Measurements from ENCODE around the gene STON1.

- TF ChIP-seq, protein P1, sequence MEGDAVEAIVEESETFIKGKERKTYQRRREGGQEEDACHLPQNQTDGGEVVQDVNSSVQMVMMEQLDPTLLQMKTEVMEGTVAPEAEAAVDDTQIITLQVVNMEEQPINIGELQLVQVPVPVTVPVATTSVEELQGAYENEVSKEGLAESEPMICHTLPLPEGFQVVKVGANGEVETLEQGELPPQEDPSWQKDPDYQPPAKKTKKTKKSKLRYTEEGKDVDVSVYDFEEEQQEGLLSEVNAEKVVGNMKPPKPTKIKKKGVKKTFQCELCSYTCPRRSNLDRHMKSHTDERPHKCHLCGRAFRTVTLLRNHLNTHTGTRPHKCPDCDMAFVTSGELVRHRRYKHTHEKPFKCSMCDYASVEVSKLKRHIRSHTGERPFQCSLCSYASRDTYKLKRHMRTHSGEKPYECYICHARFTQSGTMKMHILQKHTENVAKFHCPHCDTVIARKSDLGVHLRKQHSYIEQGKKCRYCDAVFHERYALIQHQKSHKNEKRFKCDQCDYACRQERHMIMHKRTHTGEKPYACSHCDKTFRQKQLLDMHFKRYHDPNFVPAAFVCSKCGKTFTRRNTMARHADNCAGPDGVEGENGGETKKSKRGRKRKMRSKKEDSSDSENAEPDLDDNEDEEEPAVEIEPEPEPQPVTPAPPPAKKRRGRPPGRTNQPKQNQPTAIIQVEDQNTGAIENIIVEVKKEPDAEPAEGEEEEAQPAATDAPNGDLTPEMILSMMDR (conservative IDR thresholded peaks at IDR 0.05), result peak; percentile 73
- TF ChIP-seq ZFX (IDR thresholded peaks at IDR 0.05), result no peak
These were observed 70.4 kb downstream of the STON1 start for GRCh38 chr2:48600204-48600813.
